ENCODE results near the gene MYO18A.

MYO18A gene

DNA sequence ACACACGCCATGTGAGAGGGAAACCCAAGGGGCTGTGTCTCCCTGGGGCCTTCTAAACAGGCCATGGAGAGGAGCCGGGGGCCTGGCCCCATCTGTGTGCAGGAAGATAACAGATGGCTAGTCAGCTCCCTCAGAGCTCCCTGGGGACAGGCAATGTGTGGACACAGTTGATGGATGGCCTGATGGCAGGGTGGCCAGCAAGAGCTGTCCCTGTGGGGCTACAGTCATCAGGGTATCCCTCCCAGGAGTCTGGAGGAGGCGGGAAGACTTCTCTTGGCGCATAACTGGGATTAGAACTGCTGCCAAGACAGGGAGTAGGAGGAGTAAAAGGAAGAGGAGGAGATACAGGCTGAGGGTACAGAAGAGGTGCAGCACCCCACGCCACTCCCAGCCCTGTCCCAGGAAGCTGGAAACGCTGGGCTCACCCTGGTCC is 17.3 kb downstream of the MYO18A start:
- DNase-seq (ENCODE audit: low read depth, low spot score): no peak

GRCh38 chr17:29162082-29162908 is 17.9 kb downstream of the MYO18A start:
- TF ChIP-seq, protein P1, sequence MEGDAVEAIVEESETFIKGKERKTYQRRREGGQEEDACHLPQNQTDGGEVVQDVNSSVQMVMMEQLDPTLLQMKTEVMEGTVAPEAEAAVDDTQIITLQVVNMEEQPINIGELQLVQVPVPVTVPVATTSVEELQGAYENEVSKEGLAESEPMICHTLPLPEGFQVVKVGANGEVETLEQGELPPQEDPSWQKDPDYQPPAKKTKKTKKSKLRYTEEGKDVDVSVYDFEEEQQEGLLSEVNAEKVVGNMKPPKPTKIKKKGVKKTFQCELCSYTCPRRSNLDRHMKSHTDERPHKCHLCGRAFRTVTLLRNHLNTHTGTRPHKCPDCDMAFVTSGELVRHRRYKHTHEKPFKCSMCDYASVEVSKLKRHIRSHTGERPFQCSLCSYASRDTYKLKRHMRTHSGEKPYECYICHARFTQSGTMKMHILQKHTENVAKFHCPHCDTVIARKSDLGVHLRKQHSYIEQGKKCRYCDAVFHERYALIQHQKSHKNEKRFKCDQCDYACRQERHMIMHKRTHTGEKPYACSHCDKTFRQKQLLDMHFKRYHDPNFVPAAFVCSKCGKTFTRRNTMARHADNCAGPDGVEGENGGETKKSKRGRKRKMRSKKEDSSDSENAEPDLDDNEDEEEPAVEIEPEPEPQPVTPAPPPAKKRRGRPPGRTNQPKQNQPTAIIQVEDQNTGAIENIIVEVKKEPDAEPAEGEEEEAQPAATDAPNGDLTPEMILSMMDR (IDR thresholded peaks at IDR 0.05; ENCODE audit: low read depth, low read length): no peak
- no peak for DNase-seq (ENCODE audit: low read depth, low spot score)
- H3K4me3 ChIP-seq (ENCODE audit: low read depth, low read length): no peak overlapping the region
- in situ Hi-C loops (cut with HindIII; ENCODE audit: low sequenced_read_pairs): no loop called here

More for the DNA sequence above, 17.3 kb downstream of the MYO18A start:
- in situ Hi-C loops (cut with HindIII; ENCODE audit: low sequenced_read_pairs): no loop called here
- TF ChIP-seq, protein P1 (IDR thresholded peaks at IDR 0.05; ENCODE audit: low read depth, low read length): no peak
- H3K4me3 ChIP-seq (ENCODE audit: low read depth, low read length): no peak overlapping the region

DNA sequence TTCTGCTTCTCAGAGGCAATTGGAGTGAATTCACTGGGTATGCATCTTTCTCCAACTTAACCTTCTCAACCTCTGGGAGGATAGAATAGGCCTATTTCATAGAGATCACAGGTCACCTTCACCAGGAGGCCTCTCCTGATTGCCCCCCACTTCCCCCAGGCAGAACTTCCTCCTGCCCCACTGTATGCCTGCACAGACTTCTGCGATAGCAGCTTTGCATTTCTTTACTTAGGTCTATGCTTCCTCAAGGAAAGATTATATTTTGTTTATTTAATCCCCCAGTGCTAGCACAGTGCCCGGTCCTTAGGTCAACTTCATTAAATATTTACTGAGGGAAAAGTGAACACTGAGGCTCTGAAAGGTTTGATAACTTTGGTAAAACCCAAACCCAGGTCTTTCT is 19.9 kb downstream of the MYO18A start:
- in situ Hi-C loops (cut with HindIII; ENCODE audit: low sequenced_read_pairs): no loop called here
- H3K4me3 ChIP-seq (ENCODE audit: low read depth, low read length): no peak overlapping the region
- no peak for DNase-seq (ENCODE audit: low read depth, low spot score)
- TF ChIP-seq, protein P1 (IDR thresholded peaks at IDR 0.05; ENCODE audit: low read depth, low read length): no peak

- no peak for DNase-seq (ENCODE audit: low read depth, low spot score)
- in situ Hi-C loops (cut with HindIII; ENCODE audit: low sequenced_read_pairs): no loop called here
- TF ChIP-seq, protein P1 (IDR thresholded peaks at IDR 0.05; ENCODE audit: low read depth, low read length): no peak
- H3K4me3 ChIP-seq (ENCODE audit: low read depth, low read length): no peak overlapping the region
Measured at GRCh38 chr17:29159306-29159860, 20.8 kb downstream of the MYO18A start.

- TF ChIP-seq, protein P1 (IDR thresholded peaks at IDR 0.05; ENCODE audit: low read depth, low read length): no peak
- DNase-seq (ENCODE audit: low read depth, low spot score): peak; percentile 78
- in situ Hi-C loops (cut with HindIII; ENCODE audit: low sequenced_read_pairs): no loop called here
- no peak overlapping the region for H3K4me3 ChIP-seq (ENCODE audit: low read depth, low read length)
Measured at GRCh38 chr17:29158488-29159275, 21.5 kb downstream of the MYO18A start.

GRCh38 chr17:29158096-29158487 is 22.1 kb downstream of the MYO18A start:
- in situ Hi-C loops (cut with HindIII; ENCODE audit: low sequenced_read_pairs): no loop called here
- DNase-seq (ENCODE audit: low read depth, low spot score): no peak
- TF ChIP-seq, protein P1 (IDR thresholded peaks at IDR 0.05; ENCODE audit: low read depth, low read length): no peak
- H3K4me3 ChIP-seq (ENCODE audit: low read depth, low read length): no peak overlapping the region
